Mesenchymal stem cell (in vitro differentiated cells and primary cell): Measurements from ENCODE around the gene RCBTB2.

ENCODE experiments used
- DNase-seq: peaks from one replicate; pipeline ENCODE4 v3.0.0-alpha.2; 2013
- H2AFZ ChIP-seq: one replicate; pipeline ENCODE4 v1.6.1; 2013; ENCODE audit warnings: low read depth, mild to moderate bottlenecking, control low read depth, inconsistent platforms, low read length, moderate library complexity
- H2AK5ac ChIP-seq: 2 replicates; pipeline ENCODE4 v1.6.1; 2013; ENCODE audit warnings: low read length, moderate library complexity, mild to moderate bottlenecking, inconsistent platforms; ENCODE audit not compliant: severe bottlenecking
- H2BK120ac ChIP-seq: one replicate; pipeline ENCODE4 v1.6.1; 2013; ENCODE audit warnings: low read depth, mild to moderate bottlenecking, inconsistent platforms, low read length, moderate library complexity
- H2BK12ac ChIP-seq, 2 experiments: one replicate each; pipeline ENCODE4 v1.6.1; 2013; ENCODE audit warnings: inconsistent platforms in 2 of 2, low read length in 2 of 2, mild to moderate bottlenecking in 2 of 2, moderate library complexity in 2 of 2, control low read depth in 1 of 2
- H2BK15ac ChIP-seq: one replicate; pipeline ENCODE4 v1.6.1; 2013; ENCODE audit warnings: mild to moderate bottlenecking, low read depth, inconsistent platforms; ENCODE audit not compliant: poor library complexity, severe bottlenecking
- H2BK5ac ChIP-seq: 2 replicates; pipeline ENCODE4 v1.6.1; 2013; ENCODE audit warnings: low read depth, mild to moderate bottlenecking, low read length, control low read depth, inconsistent platforms; ENCODE audit not compliant: poor library complexity, severe bottlenecking
- H3K14ac ChIP-seq, 2 experiments: one replicate each; pipeline ENCODE4 v1.6.1; 2013; ENCODE audit warnings: inconsistent platforms in 2 of 2, low read length in 2 of 2, control low read depth in 1 of 2, mild to moderate bottlenecking in 1 of 2, moderate library complexity in 1 of 2
- H3K18ac ChIP-seq, 2 experiments: one replicate each; pipeline ENCODE4 v1.6.1; 2013; ENCODE audit warnings: inconsistent platforms in 2 of 2, low read length in 2 of 2, control low read depth in 1 of 2, low read depth in 1 of 2, mild to moderate bottlenecking in 1 of 2
- H3K23ac ChIP-seq, 2 experiments: one replicate each; pipeline ENCODE4 v1.6.1; 2013; ENCODE audit warnings: inconsistent platforms in 2 of 2, low read length in 2 of 2, mild to moderate bottlenecking in 2 of 2, moderate library complexity in 2 of 2, control low read depth in 1 of 2
- H3K27ac ChIP-seq: 2 replicates; pipeline ENCODE4 v1.5.1; 2013; ENCODE audit warnings: mild to moderate bottlenecking, moderate library complexity, low read length, control low read depth, inconsistent platforms; ENCODE audit not compliant: poor library complexity, severe bottlenecking
- H3K27me3 ChIP-seq, 2 experiments: 2 replicates each; pipeline versions ENCODE4 v1.6.1 to v1.7.0; 2013; ENCODE audit warnings: low read length in 2 of 2, mild to moderate bottlenecking in 2 of 2, moderate library complexity in 2 of 2, control low read depth in 1 of 2, inconsistent platforms in 1 of 2; ENCODE audit not compliant: control insufficient read depth in 1 of 2, insufficient read depth in 1 of 2
- H3K36me3 ChIP-seq, 2 experiments: 2 replicates each; pipeline versions ENCODE4 v1.6.1 to v1.7.0; 2013; ENCODE audit warnings: low read length in 2 of 2, control low read depth in 1 of 2, inconsistent platforms in 1 of 2, low read depth in 1 of 2, mild to moderate bottlenecking in 1 of 2; ENCODE audit not compliant: insufficient read depth in 2 of 2, control insufficient read depth in 1 of 2
- H3K4ac ChIP-seq, 2 experiments: one replicate each; pipeline ENCODE4 v1.6.1; 2013; ENCODE audit warnings: inconsistent platforms in 2 of 2, low read length in 2 of 2, mild to moderate bottlenecking in 2 of 2, moderate library complexity in 2 of 2, control low read depth in 1 of 2, low read depth in 1 of 2
- H3K4me1 ChIP-seq: 2 replicates; pipeline ENCODE4 v1.6.1; 2013; ENCODE audit warnings: low read depth, low read length, control low read depth; ENCODE audit not compliant: control insufficient read depth, insufficient read depth
- H3K4me2 ChIP-seq: 2 replicates; pipeline ENCODE4 v1.6.1; 2013; ENCODE audit warnings: low read length, mild to moderate bottlenecking, inconsistent platforms; ENCODE audit not compliant: poor library complexity, severe bottlenecking
- H3K4me3 ChIP-seq, 2 experiments: 2 replicates each; pipeline versions ENCODE4 v1.5.1 to v1.7.0; 2013; ENCODE audit warnings: low read length in 2 of 2, mild to moderate bottlenecking in 2 of 2, control low read depth in 1 of 2, low read depth in 1 of 2; ENCODE audit not compliant: insufficient read depth in 1 of 2
- H3K79me1 ChIP-seq: replicated peaks from 2 replicates; pipeline ENCODE4 v1.6.1; 2013; ENCODE audit warnings: mild to moderate bottlenecking, control low read depth, low read length, inconsistent platforms; ENCODE audit not compliant: poor library complexity, severe bottlenecking
- H3K9ac ChIP-seq: 2 replicates; pipeline ENCODE4 v1.7.0; 2013; ENCODE audit warnings: mild to moderate bottlenecking, low read length, moderate library complexity
- H3K9me3 ChIP-seq: 2 replicates; pipeline ENCODE4 v1.7.0; 2013; ENCODE audit warnings: mild to moderate bottlenecking, low read length; ENCODE audit not compliant: control insufficient read depth
- H4K8ac ChIP-seq: one replicate; pipeline ENCODE4 v1.6.1; 2013; ENCODE audit warnings: inconsistent platforms, mild to moderate bottlenecking, low read length, moderate library complexity
- H4K91ac ChIP-seq: one replicate; pipeline ENCODE4 v1.6.1; 2013; ENCODE audit warnings: mild to moderate bottlenecking, low read length, inconsistent platforms
- WGBS: methylation state at CpG from one replicate; pipeline ENCODE4 v1.1.7; 2013; ENCODE audit warnings: mixed read lengths; 5-methylcytosine and 5-hydroxymethylcytosine counted together

The RCBTB2 gene

GRCh38 chr13:48567515-48568369 is 34.9 kb upstream of the RCBTB2 start:
- H3K4ac ChIP-seq: no peak overlapping the region

DNA sequence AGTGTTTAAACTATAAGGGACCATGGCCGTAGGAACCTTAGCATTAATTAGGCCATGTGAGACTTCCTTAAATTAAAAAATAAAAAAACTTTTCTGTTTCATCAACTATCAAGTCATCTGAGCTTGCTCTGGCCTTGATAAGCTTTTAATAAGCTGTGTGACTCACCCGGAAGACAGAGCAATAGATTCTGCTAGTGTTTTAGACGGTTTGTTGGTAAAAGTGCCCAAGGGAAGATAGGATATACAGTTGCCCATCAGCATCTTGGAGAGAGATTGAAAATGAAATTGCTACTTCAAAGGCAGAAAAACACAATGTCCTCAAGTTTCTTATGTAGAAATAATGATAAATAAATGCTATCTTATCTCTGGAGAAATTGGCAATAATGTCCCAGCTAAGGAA is 31.2 kb upstream of the RCBTB2 start:
- Histone ChIP-seq H3K27ac (no peak overlapping the region), H3K4me1 (no peaks in the 10 kb centered on the region), H2BK12ac (no peak overlapping the region), H3K4me3 (no peak overlapping the region), H4K8ac (no peak overlapping the region), H3K79me1 (no peaks in the 10 kb centered on the region), H2BK120ac (no peak overlapping the region), H3K9me3 (no peaks in the 10 kb centered on the region), H2AFZ (no peak overlapping the region), H3K14ac (no peak overlapping the region), H2BK15ac (no peak overlapping the region), H3K23ac (no peak overlapping the region), H3K18ac (no peak overlapping the region), H2BK5ac (no peak overlapping the region), H3K27me3 (no peaks in the 10 kb centered on the region), H3K4me2 (no peak overlapping the region), H3K9ac (no peak overlapping the region), H3K4ac (no peak overlapping the region), H4K91ac (no peak overlapping the region), H2AK5ac (no peak overlapping the region), H3K36me3 (no peaks in the 10 kb centered on the region)
- DNase-seq: no peak
- WGBS: 68% methylated on average over 2 of the region's 3 CpGs

More at GRCh38 chr13:48567515-48568369, 34.9 kb upstream of the RCBTB2 start:
- no peak overlapping the region for H2BK15ac ChIP-seq
- no peak overlapping the region for H2BK120ac ChIP-seq
- 86% methylated on average over 4 of the region's 6 CpGs for WGBS
- H2BK12ac ChIP-seq: no peak overlapping the region
- no peak overlapping the region for H2BK5ac ChIP-seq
- peaks cover 2% of the 10 kb centered on the region for H3K4me1 ChIP-seq
- no peak overlapping the region for H3K18ac ChIP-seq
- no peak overlapping the region for H4K91ac ChIP-seq
- H3K23ac ChIP-seq: no peak overlapping the region
- H3K4me3 ChIP-seq: peak overlapping the region in 1 of 2 experiments; percentile 59
- H3K9me3 ChIP-seq: no peaks in the 10 kb centered on the region
- H3K79me1 ChIP-seq: no peaks in the 10 kb centered on the region
- no peak overlapping the region for H2AFZ ChIP-seq
- H3K9ac ChIP-seq: peak overlapping the region; percentile 46
- H4K8ac ChIP-seq: no peak overlapping the region
- no peak overlapping the region for H2AK5ac ChIP-seq
- no peak overlapping the region for H3K14ac ChIP-seq
- no peak overlapping the region for H3K4me2 ChIP-seq
- no peak for DNase-seq
- no peak overlapping the region for H3K27ac ChIP-seq
- no peaks in the 10 kb centered on the region for H3K27me3 ChIP-seq
- no peaks in the 10 kb centered on the region for H3K36me3 ChIP-seq

GRCh38 chr13:48563626-48564025 is 30.7 kb upstream of the RCBTB2 start:
- Histone ChIP-seq H3K9me3 (no peaks in the 10 kb centered on the region), H2AK5ac (no peak overlapping the region), H2BK120ac (no peak overlapping the region), H3K23ac (no peak overlapping the region), H4K91ac (no peak overlapping the region), H3K79me1 (no peaks in the 10 kb centered on the region), H2BK12ac (no peak overlapping the region), H2BK5ac (no peak overlapping the region), H3K4me1 (no peaks in the 10 kb centered on the region), H3K27ac (no peak overlapping the region), H3K36me3 (no peaks in the 10 kb centered on the region), H3K27me3 (no peaks in the 10 kb centered on the region), H3K14ac (no peak overlapping the region), H3K4me3 (no peak overlapping the region), H3K9ac (no peak overlapping the region), H4K8ac (no peak overlapping the region), H3K4me2 (no peak overlapping the region), H3K4ac (no peak overlapping the region), H2BK15ac (no peak overlapping the region), H2AFZ (no peak overlapping the region), H3K18ac (no peak overlapping the region)
- DNase-seq: no peak

DNA sequence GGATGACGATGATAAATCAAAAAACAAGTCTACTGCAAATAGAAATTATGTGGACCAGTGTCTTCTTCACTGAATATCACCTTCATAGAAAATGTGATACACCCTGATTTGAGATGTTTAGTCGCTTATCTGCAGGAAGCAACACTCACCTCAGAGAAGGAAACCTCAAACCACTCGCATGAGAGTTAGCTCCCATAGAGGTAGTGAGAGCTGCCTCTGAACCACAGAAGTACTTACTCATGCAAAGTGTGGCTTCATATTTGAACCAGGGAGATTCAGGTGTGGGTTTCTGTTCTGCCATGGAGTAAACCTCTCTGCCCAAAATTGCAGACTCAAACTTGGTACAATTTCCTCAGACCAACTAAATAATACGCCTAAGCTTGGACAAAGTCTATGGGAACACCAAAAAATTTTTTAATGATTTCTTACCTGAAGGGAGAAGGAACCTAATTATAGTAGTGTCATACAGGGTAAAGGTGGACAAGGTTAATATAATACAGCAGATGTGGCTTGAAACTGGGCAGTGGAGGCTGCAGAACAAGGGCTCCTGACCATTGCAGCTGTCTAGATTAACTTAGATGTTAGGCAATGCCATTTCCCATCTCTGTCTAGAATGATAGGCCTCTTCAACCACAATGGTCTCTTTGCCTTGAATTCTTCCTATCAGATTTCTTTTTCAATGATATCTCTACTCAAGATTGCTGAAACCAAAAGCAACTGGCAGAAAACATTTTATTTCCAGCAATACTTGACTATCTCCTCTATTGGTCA is 29.6 kb upstream of the RCBTB2 start:
- Histone ChIP-seq H3K27ac (no peak overlapping the region), H2BK15ac (no peak overlapping the region), H2BK120ac (no peak overlapping the region), H3K23ac (no peak overlapping the region), H2BK12ac (no peak overlapping the region), H3K27me3 (no peaks in the 10 kb centered on the region), H4K91ac (no peak overlapping the region), H2BK5ac (no peak overlapping the region), H3K79me1 (no peaks in the 10 kb centered on the region), H3K36me3 (no peaks in the 10 kb centered on the region), H3K14ac (no peak overlapping the region), H3K4me3 (no peak overlapping the region), H3K9ac (no peak overlapping the region), H2AFZ (no peak overlapping the region), H2AK5ac (no peak overlapping the region), H3K4me1 (no peaks in the 10 kb centered on the region), H4K8ac (no peak overlapping the region), H3K4ac (no peak overlapping the region), H3K4me2 (no peak overlapping the region), H3K9me3 (no peaks in the 10 kb centered on the region), H3K18ac (no peak overlapping the region)
- DNase-seq: no peak
- WGBS: 93% methylated on average over 3 of the region's 4 CpGs
